Osteocyte (in vitro differentiated cells): Measurements from ENCODE around the gene DIP2C. TPM values are rescaled to one million over a fixed set of nuclear protein-coding genes. Genes with fewer than 3 reads are reported as not detected.

Source experiments
- DNase-seq: peaks from one replicate; pipeline ENCODE4 v3.0.0; 2021; ENCODE audit warnings: mixed read lengths; ENCODE audit not compliant: unreplicated experiment; ENCODE audit errors: extremely low spot score
- H3K27ac Mint-ChIP-seq: one replicate; pipeline ENCODE4 v1.8.0; 2021; ENCODE audit warnings: mild to moderate bottlenecking, mixed read lengths; ENCODE audit not compliant: unreplicated experiment
- H3K27me3 Mint-ChIP-seq: one replicate; pipeline ENCODE4 v1.8.0; 2021; ENCODE audit warnings: mixed read lengths; ENCODE audit not compliant: unreplicated experiment
- H3K36me3 Mint-ChIP-seq: one replicate; pipeline ENCODE4 v1.8.0; 2021; ENCODE audit warnings: mixed read lengths; ENCODE audit not compliant: unreplicated experiment
- H3K4me1 Mint-ChIP-seq: one replicate; pipeline ENCODE4 v1.8.0; 2021; ENCODE audit warnings: mixed read lengths; ENCODE audit not compliant: unreplicated experiment
- H3K4me3 Mint-ChIP-seq: one replicate; pipeline ENCODE4 v1.8.0; 2021; ENCODE audit warnings: mild to moderate bottlenecking, moderate library complexity, mixed read lengths; ENCODE audit not compliant: unreplicated experiment
- H3K9me3 Mint-ChIP-seq: one replicate; pipeline ENCODE4 v1.8.0; 2021; ENCODE audit warnings: mixed read lengths; ENCODE audit not compliant: unreplicated experiment
- CTCF ChIP-seq: fragments of 200-600 bp; sonication (generic); IDR thresholded peaks from 2 replicates; pipeline ENCODE4 v1.5.0; 2021; ENCODE audit warnings: antibody characterized with exemption, mild to moderate bottlenecking, moderate library complexity
- total RNA-seq: library from RNA; stranded (reverse); gene quantifications from 2 replicates; pipeline ENCODE4 v1.2.1, GENCODE V29; 2021

Gene DIP2C
- total RNA-seq, 1 donor from 2014 or later, result 36.8 TPM

GRCh38 chr10:408236-408635, 281.2 kb downstream of the DIP2C start:
- no peaks in the 10 kb centered on the region for H3K27me3 Mint-ChIP-seq
- TF ChIP-seq CTCF, result no peak
- H3K36me3 Mint-ChIP-seq, result peaks cover 48% of the 10 kb centered on the region
- H3K4me1 Mint-ChIP-seq, result peaks cover 24% of the 10 kb centered on the region
- no peaks in the 10 kb centered on the region for H3K9me3 Mint-ChIP-seq
- H3K27ac Mint-ChIP-seq, result no peak overlapping the region
- no peak for DNase-seq
- H3K4me3 Mint-ChIP-seq, result no peak overlapping the region

GRCh38 chr10:406976-407375, 282.5 kb downstream of the DIP2C start:
- Mint-ChIP-seq H3K9me3 (no peaks in the 10 kb centered on the region), H3K36me3 (peaks cover 48% of the 10 kb centered on the region)

GRCh38 chr10:405648-406047, 283.8 kb downstream of the DIP2C start:
- Mint-ChIP-seq H3K4me1 (peaks cover 24% of the 10 kb centered on the region), H3K9me3 (no peaks in the 10 kb centered on the region), H3K27me3 (no peaks in the 10 kb centered on the region), H3K27ac (peak overlapping the region; percentile 46), H3K4me3 (no peak overlapping the region), H3K36me3 (peaks cover 43% of the 10 kb centered on the region)
- TF ChIP-seq CTCF, result no peak
- DNase-seq, result no peak

More at GRCh38 chr10:406976-407375, 282.5 kb downstream of the DIP2C start:
- peaks cover 24% of the 10 kb centered on the region for H3K4me1 Mint-ChIP-seq
- no peak for TF ChIP-seq CTCF
- H3K4me3 Mint-ChIP-seq, result no peak overlapping the region
- H3K27ac Mint-ChIP-seq, result no peak overlapping the region
- no peaks in the 10 kb centered on the region for H3K27me3 Mint-ChIP-seq
- no peak for DNase-seq

GRCh38 chr10:404991-405390, 284.5 kb downstream of the DIP2C start:
- Mint-ChIP-seq H3K9me3 (no peaks in the 10 kb centered on the region), H3K27me3 (no peaks in the 10 kb centered on the region), H3K36me3 (peaks cover 39% of the 10 kb centered on the region), H3K4me1 (peaks cover 24% of the 10 kb centered on the region), H3K27ac (peak overlapping the region; percentile 66), H3K4me3 (no peak overlapping the region)
- TF ChIP-seq CTCF, result no peak
- no peak for DNase-seq

GRCh38 chr10:404346-404745, 285.1 kb downstream of the DIP2C start:
- Mint-ChIP-seq H3K27me3 (no peaks in the 10 kb centered on the region), H3K4me1 (peaks cover 24% of the 10 kb centered on the region), H3K27ac (peak overlapping the region; percentile 66), H3K36me3 (peaks cover 37% of the 10 kb centered on the region), H3K4me3 (no peak overlapping the region), H3K9me3 (no peaks in the 10 kb centered on the region)
- DNase-seq, result no peak
- no peak for TF ChIP-seq CTCF
